ENCODE results near the gene CHD3.

DNA sequence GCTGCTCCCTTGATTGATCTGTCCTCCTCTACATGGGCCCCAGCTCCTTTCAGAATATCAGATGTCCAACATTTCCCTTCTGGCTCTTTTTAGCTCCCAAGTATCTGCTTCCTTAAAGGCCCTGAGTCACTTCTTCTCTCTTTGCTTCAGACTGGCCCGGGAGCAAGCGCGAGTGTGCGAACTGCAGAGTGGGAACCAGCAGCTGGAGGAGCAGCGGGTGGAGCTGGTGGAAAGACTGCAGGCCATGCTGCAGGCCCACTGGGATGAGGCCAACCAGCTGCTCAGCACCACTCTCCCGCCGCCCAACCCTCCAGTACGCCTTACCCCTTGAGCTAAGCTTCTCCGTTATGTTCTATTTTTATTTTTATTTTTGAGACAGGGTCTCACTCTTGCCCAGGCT is 55.7 kb downstream of the CHD3 start:
- TF ChIP-seq, protein P1, sequence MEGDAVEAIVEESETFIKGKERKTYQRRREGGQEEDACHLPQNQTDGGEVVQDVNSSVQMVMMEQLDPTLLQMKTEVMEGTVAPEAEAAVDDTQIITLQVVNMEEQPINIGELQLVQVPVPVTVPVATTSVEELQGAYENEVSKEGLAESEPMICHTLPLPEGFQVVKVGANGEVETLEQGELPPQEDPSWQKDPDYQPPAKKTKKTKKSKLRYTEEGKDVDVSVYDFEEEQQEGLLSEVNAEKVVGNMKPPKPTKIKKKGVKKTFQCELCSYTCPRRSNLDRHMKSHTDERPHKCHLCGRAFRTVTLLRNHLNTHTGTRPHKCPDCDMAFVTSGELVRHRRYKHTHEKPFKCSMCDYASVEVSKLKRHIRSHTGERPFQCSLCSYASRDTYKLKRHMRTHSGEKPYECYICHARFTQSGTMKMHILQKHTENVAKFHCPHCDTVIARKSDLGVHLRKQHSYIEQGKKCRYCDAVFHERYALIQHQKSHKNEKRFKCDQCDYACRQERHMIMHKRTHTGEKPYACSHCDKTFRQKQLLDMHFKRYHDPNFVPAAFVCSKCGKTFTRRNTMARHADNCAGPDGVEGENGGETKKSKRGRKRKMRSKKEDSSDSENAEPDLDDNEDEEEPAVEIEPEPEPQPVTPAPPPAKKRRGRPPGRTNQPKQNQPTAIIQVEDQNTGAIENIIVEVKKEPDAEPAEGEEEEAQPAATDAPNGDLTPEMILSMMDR (IDR thresholded peaks at IDR 0.05): no peak
- no peak for TF ChIP-seq POLR2A (IDR thresholded peaks at IDR 0.05)
- TF ChIP-seq POLR2AphosphoS5 (IDR thresholded peaks at IDR 0.05; ENCODE audit: insufficient read depth in 1 of 2, low read depth in 1 of 2): no peak

Measured in vagina (tissue), 2 donors.